Liver (tissue), 9 donors: Measurements from ENCODE around the gene SLC2A9. TPM values are rescaled to one million over a fixed set of nuclear protein-coding genes. Genes with fewer than 3 reads are reported as not detected.

Experiments used
- DNase-seq: peaks from one replicate; pipeline ENCODE4 v3.0.0-alpha.2; 2017; ENCODE audit warnings: low spot score
- H3K27ac ChIP-seq, 2 donors: one replicate each; pipeline ENCODE4 v1.7.0; 2013; ENCODE audit warnings: inconsistent platforms in 2 of 2, low read length in 2 of 2, control low read depth in 1 of 2, low read depth in 1 of 2, mild to moderate bottlenecking in 1 of 2
- H3K27me3 ChIP-seq, 4 donors: one replicate each; pipeline versions ENCODE4 v1.6.1 to v1.7.0; 2013; ENCODE audit warnings: low read length in 3 of 4, inconsistent platforms in 1 of 4, mild to moderate bottlenecking in 1 of 4, moderate library complexity in 1 of 4; ENCODE audit not compliant: control insufficient read depth in 4 of 4, insufficient read depth in 4 of 4
- H3K36me3 ChIP-seq, 4 donors: one replicate each; pipeline versions ENCODE4 v1.6.1 to v1.7.0; 2013; ENCODE audit warnings: low read length in 3 of 4, mild to moderate bottlenecking in 3 of 4, low read depth in 1 of 4, moderate library complexity in 1 of 4; ENCODE audit not compliant: control insufficient read depth in 4 of 4, insufficient read depth in 3 of 4
- H3K4me1 ChIP-seq, 4 donors: one replicate each; pipeline versions ENCODE4 v1.6.1 to v1.7.0; 2013; ENCODE audit warnings: low read length in 3 of 4, mild to moderate bottlenecking in 3 of 4, moderate library complexity in 1 of 4; ENCODE audit not compliant: control insufficient read depth in 4 of 4, insufficient read depth in 4 of 4
- H3K4me3 ChIP-seq, 3 donors: one replicate each; pipeline versions ENCODE4 v1.6.1 to v1.7.0; 2013; ENCODE audit warnings: low read length in 3 of 3, control low read depth in 1 of 3, low read depth in 1 of 3, mild to moderate bottlenecking in 1 of 3
- H3K9ac ChIP-seq, 2 donors: one replicate each; pipeline ENCODE4 v1.7.0; 2013; ENCODE audit warnings: low read length in 2 of 2, mild to moderate bottlenecking in 2 of 2, moderate library complexity in 2 of 2, control low read depth in 1 of 2, low read depth in 1 of 2
- H3K9me3 ChIP-seq, 4 donors: one replicate each; pipeline versions ENCODE4 v1.6.1 to v1.7.0; 2013; ENCODE audit warnings: low read length in 3 of 4; ENCODE audit not compliant: control insufficient read depth in 4 of 4
- EGR1 ChIP-seq, 2 donors: IDR thresholded peaks; 2 replicates each; pipeline ENCODE4 v1.6.1; 2016 to 2018; ENCODE audit warnings: antibody characterized with exemption in 2 of 2, low read depth in 2 of 2
- FOXA1 ChIP-seq: IDR thresholded peaks from 2 replicates; pipeline ENCODE4 v1.6.1; 2016; ENCODE audit warnings: antibody characterized with exemption
- FOXA2 ChIP-seq: IDR thresholded peaks from 2 replicates; pipeline ENCODE4 v1.6.1; 2016; ENCODE audit warnings: antibody characterized with exemption
- GABPA ChIP-seq, 2 donors: IDR thresholded peaks in 1 of 2; conservative IDR thresholded peaks in 1 of 2; 2 replicates each; pipeline ENCODE4 v1.6.1; 2016; ENCODE audit warnings: antibody characterized with exemption in 2 of 2, mild to moderate bottlenecking in 1 of 2, moderate library complexity in 1 of 2
- HNF4A ChIP-seq, 2 donors: conservative IDR thresholded peaks; 2 replicates each; pipeline ENCODE4 v1.6.1; 2016; ENCODE audit warnings: antibody characterized with exemption in 2 of 2, mild to moderate bottlenecking in 2 of 2
- HNF4G ChIP-seq: IDR thresholded peaks from 2 replicates; pipeline ENCODE4 v1.6.1; 2016; ENCODE audit warnings: antibody characterized with exemption
- JUND ChIP-seq, 2 donors: IDR thresholded peaks; 2 replicates each; pipeline ENCODE4 v1.6.1; 2016; ENCODE audit warnings: antibody characterized with exemption in 2 of 2
- NR2F2 ChIP-seq: IDR thresholded peaks from 2 replicates; pipeline ENCODE4 v1.6.1; 2016; ENCODE audit warnings: antibody characterized with exemption
- RAD21 ChIP-seq, 2 donors: IDR thresholded peaks; 2 replicates each; pipeline ENCODE4 v1.6.1; 2016; ENCODE audit warnings: antibody characterized with exemption in 2 of 2, mild to moderate bottlenecking in 2 of 2
- RXRA ChIP-seq, 2 donors: IDR thresholded peaks; 2 replicates each; pipeline ENCODE4 v1.6.1; 2017 to 2018; ENCODE audit warnings: antibody characterized with exemption in 2 of 2, mild to moderate bottlenecking in 1 of 2
- SP1 ChIP-seq: IDR thresholded peaks from 2 replicates; pipeline ENCODE4 v1.6.1; 2018; ENCODE audit warnings: antibody characterized with exemption, mild to moderate bottlenecking
- TAF1 ChIP-seq: conservative IDR thresholded peaks from 2 replicates; pipeline ENCODE4 v1.6.1; 2016; ENCODE audit warnings: antibody characterized with exemption, mild to moderate bottlenecking
- YY1 ChIP-seq: IDR thresholded peaks from 2 replicates; pipeline ENCODE4 v1.6.1; 2016; ENCODE audit warnings: antibody characterized with exemption, mild to moderate bottlenecking
- WGBS: extraction: QIAGEN DNeasy Blood & Tissue Kit; methylation state at CpG from one replicate; pipeline ENCODE4 v1.1.7; 2013; 5-methylcytosine and 5-hydroxymethylcytosine counted together
- polyA plus RNA-seq, 2 donors: library from polyadenylated mRNA; stranded (reverse) in 1 of 2; unstranded in 1 of 2; fragments of 200-250 nt in 1 of 2; fragments of >200 nt in 1 of 2; fragmentation: Nextera tagmentation in 1 of 2; extraction: Ambion mirVana in 1 of 2; gene quantifications; one replicate each; pipeline versions ENCODE4 v1.2.1 to v1.2.3, GENCODE V29; 2013 to 2015
- total RNA-seq, 2 donors: library from RNA; depleted of rRNA; stranded (reverse); fragments of >200 nt; gene quantifications; one replicate each; pipeline ENCODE4 v1.2.3, GENCODE V29; 2014
- TF ChIP-seq, protein P1 (sequence below): IDR thresholded peaks from 2 replicates; pipeline ENCODE4 v1.6.1; 2016; ENCODE audit warnings: antibody characterized with exemption
- TF ChIP-seq, protein P2 (sequence below): IDR thresholded peaks from 2 replicates; pipeline ENCODE4 v1.6.1; 2016; ENCODE audit warnings: antibody characterized with exemption
- TF ChIP-seq, protein P3 (sequence below): fragments of 150-350 bp; IDR thresholded peaks from 2 replicates; pipeline ENCODE4 v1.5.1; 2017; ENCODE audit warnings: improper control_type of control experiment, low read depth, low read length; ENCODE audit not compliant: missing input control
- TF ChIP-seq, protein P4 (sequence below): IDR thresholded peaks from 2 replicates; pipeline ENCODE4 v1.6.1; 2016; ENCODE audit warnings: antibody characterized with exemption, mild to moderate bottlenecking
- TF ChIP-seq, protein P5 (sequence below): IDR thresholded peaks from 2 replicates; pipeline ENCODE4 v1.6.1; 2016; ENCODE audit warnings: antibody characterized with exemption
- donor health status: healthy.
- donor health status: healthy.
- donor health status: healthy.
- donor health status: healthy.
- donor health status: healthy.

Gene SLC2A9
- total and polyA plus RNA-seq, 4 donors, result 6.2 to 49.0 (median 21.6) TPM

DNA sequence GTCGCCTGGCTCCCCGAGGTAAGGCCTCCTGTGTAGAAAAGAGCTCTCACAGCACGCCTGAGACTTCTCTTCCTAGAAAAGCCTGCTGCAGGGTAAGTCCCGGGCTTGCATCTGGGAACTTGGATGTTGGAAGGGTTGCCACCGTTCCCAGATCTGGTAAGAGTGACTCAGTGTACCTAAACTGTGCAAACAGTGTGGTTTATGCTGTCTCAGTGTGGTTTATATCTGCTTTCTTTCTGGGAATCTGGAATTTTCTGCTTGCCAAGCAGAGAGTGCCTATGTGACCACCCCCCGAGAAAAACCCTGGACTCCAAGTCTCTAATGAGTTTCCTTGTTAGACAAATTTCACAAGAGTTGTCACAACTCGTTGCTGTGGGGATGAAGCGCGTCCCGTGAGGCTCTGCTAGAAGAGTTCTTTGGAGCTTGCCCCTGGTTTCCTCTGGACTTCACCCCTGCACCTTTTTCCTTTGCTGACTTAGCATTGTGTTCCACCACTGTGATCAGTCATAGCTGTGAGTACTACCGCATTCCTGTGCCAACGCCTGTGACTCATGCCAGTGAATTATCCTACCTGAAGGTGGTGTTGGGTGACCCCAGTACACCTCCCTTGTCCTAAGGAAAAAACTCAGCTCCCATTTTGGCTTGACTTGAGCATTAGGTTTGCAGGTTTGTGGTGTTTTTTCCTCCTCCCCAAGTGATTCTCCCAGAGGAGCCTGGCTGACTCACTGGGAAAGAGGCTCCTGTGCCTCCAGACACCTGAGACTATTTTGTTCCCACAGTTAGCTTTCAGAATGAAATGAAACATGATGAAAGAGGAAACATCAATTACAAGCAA, 14.5 kb downstream of the SLC2A9 start:
- Histone ChIP-seq H3K36me3 (no peaks in the 10 kb centered on the region), H3K9me3 (no peaks in the 10 kb centered on the region), H3K4me3 (peak overlapping the region in 1 of 3 donors; percentile 25), H3K9ac (peak overlapping the region in 1 of 2 donors; percentile 9), H3K4me1 (peaks cover 22 to 48% (median 38%) of the 10 kb centered on the region in 4 donors), H3K27ac (peak overlapping the region; percentile 79 to 93), H3K27me3 (no peaks in the 10 kb centered on the region)
- no peak for DNase-seq
- 26% methylated on average over 12 of the region's 12 CpGs for WGBS
- TF ChIP-seq RXRA (IDR thresholded peaks at IDR 0.05), result peak; percentile 61 to 71
- TF ChIP-seq, protein P1, sequence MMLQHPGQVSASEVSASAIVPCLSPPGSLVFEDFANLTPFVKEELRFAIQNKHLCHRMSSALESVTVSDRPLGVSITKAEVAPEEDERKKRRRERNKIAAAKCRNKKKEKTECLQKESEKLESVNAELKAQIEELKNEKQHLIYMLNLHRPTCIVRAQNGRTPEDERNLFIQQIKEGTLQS, result no peak
- TF ChIP-seq, protein P2, sequence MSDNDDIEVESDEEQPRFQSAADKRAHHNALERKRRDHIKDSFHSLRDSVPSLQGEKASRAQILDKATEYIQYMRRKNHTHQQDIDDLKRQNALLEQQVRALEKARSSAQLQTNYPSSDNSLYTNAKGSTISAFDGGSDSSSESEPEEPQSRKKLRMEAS, result peak; percentile 39
- TF ChIP-seq SP1, result peak; percentile 77
- TF ChIP-seq HNF4A (conservative IDR thresholded peaks at IDR 0.05), result peak; percentile 82 to 97
- no peak for TF ChIP-seq TAF1
- peak; percentile 27 to 50 for TF ChIP-seq EGR1 (IDR thresholded peaks at IDR 0.05; ENCODE audit: low read depth in 2 of 2)
- TF ChIP-seq JUND (IDR thresholded peaks at IDR 0.05), result peak; percentile 71 to 88
- peak; percentile 88 for TF ChIP-seq HNF4G
- TF ChIP-seq FOXA2, result no peak

DNA sequence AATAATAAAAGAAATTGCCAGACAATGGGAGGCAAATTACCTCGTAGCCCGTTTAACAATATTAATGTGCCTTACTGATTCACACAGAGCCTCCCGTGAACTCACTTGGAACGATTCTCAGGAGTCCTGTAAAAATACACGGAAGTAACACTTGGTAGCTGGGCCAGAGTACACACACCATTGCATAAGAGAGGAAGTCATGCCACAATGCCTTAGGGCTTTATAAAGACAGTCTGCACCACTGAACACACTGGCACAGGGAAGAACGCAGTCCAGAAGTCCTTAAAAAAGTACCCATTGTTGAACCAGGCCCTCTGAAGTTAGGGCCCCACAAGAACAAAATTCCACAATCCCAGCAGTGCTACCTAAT, 15.1 kb downstream of the SLC2A9 start:
- TF ChIP-seq YY1 (peak; percentile 59), HNF4G (peak; percentile 73), RAD21 (IDR thresholded peaks at IDR 0.05) (peak; percentile 23 to 56), NR2F2 (no peak), TAF1 (no peak), JUND (IDR thresholded peaks at IDR 0.05) (peak; percentile 49 to 76), GABPA (IDR thresholded peaks at IDR 0.05 in 1 of 2, conservative IDR thresholded peaks at IDR 0.05 in 1 of 2) (peak; percentile 45 to 81), FOXA1 (peak; percentile 74), SP1 (peak; percentile 71), FOXA2 (peak; percentile 86), HNF4A (conservative IDR thresholded peaks at IDR 0.05) (peak; percentile 84 to 90), EGR1 (IDR thresholded peaks at IDR 0.05; ENCODE audit: low read depth in 2 of 2) (peak; percentile 83 to 95), RXRA (IDR thresholded peaks at IDR 0.05) (peak; percentile 86 to 92)
- TF ChIP-seq, protein P3, sequence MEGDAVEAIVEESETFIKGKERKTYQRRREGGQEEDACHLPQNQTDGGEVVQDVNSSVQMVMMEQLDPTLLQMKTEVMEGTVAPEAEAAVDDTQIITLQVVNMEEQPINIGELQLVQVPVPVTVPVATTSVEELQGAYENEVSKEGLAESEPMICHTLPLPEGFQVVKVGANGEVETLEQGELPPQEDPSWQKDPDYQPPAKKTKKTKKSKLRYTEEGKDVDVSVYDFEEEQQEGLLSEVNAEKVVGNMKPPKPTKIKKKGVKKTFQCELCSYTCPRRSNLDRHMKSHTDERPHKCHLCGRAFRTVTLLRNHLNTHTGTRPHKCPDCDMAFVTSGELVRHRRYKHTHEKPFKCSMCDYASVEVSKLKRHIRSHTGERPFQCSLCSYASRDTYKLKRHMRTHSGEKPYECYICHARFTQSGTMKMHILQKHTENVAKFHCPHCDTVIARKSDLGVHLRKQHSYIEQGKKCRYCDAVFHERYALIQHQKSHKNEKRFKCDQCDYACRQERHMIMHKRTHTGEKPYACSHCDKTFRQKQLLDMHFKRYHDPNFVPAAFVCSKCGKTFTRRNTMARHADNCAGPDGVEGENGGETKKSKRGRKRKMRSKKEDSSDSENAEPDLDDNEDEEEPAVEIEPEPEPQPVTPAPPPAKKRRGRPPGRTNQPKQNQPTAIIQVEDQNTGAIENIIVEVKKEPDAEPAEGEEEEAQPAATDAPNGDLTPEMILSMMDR, result no peak
- TF ChIP-seq, protein P4, sequence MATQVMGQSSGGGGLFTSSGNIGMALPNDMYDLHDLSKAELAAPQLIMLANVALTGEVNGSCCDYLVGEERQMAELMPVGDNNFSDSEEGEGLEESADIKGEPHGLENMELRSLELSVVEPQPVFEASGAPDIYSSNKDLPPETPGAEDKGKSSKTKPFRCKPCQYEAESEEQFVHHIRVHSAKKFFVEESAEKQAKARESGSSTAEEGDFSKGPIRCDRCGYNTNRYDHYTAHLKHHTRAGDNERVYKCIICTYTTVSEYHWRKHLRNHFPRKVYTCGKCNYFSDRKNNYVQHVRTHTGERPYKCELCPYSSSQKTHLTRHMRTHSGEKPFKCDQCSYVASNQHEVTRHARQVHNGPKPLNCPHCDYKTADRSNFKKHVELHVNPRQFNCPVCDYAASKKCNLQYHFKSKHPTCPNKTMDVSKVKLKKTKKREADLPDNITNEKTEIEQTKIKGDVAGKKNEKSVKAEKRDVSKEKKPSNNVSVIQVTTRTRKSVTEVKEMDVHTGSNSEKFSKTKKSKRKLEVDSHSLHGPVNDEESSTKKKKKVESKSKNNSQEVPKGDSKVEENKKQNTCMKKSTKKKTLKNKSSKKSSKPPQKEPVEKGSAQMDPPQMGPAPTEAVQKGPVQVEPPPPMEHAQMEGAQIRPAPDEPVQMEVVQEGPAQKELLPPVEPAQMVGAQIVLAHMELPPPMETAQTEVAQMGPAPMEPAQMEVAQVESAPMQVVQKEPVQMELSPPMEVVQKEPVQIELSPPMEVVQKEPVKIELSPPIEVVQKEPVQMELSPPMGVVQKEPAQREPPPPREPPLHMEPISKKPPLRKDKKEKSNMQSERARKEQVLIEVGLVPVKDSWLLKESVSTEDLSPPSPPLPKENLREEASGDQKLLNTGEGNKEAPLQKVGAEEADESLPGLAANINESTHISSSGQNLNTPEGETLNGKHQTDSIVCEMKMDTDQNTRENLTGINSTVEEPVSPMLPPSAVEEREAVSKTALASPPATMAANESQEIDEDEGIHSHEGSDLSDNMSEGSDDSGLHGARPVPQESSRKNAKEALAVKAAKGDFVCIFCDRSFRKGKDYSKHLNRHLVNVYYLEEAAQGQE, result peak; percentile 53
- TF ChIP-seq, protein P2, result peak; percentile 99
- TF ChIP-seq, protein P1, result no peak
- TF ChIP-seq, protein P5, sequence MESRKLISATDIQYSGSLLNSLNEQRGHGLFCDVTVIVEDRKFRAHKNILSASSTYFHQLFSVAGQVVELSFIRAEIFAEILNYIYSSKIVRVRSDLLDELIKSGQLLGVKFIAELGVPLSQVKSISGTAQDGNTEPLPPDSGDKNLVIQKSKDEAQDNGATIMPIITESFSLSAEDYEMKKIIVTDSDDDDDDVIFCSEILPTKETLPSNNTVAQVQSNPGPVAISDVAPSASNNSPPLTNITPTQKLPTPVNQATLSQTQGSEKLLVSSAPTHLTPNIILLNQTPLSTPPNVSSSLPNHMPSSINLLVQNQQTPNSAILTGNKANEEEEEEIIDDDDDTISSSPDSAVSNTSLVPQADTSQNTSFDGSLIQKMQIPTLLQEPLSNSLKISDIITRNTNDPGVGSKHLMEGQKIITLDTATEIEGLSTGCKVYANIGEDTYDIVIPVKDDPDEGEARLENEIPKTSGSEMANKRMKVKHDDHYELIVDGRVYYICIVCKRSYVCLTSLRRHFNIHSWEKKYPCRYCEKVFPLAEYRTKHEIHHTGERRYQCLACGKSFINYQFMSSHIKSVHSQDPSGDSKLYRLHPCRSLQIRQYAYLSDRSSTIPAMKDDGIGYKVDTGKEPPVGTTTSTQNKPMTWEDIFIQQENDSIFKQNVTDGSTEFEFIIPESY, result peak; percentile 46
- Histone ChIP-seq H3K4me1 (peaks cover 26 to 49% (median 42%) of the 10 kb centered on the region in 4 donors), H3K4me3 (peak overlapping the region in 1 of 3 donors; percentile 25), H3K27me3 (no peaks in the 10 kb centered on the region), H3K9ac (peak overlapping the region in 1 of 2 donors; percentile 27), H3K36me3 (no peaks in the 10 kb centered on the region), H3K9me3 (no peaks in the 10 kb centered on the region), H3K27ac (peak overlapping the region; percentile 79 to 93)
- no peak for DNase-seq
- WGBS, result 11% methylated on average over 6 of the region's 6 CpGs
